ENCODE results near the gene ACP2. TPM values are rescaled to one million over a fixed set of nuclear protein-coding genes. Genes with fewer than 3 reads are reported as not detected.
"Not testable (repeated sequence)": the region's sequence is repeated elsewhere in the genome, so short reads cannot be mapped to it uniquely, and the experiment has no call there.

Gene ACP2
- polyA plus RNA-seq, 5 donors, result 33.8 to 43.1 (median 36.5) TPM

DNA sequence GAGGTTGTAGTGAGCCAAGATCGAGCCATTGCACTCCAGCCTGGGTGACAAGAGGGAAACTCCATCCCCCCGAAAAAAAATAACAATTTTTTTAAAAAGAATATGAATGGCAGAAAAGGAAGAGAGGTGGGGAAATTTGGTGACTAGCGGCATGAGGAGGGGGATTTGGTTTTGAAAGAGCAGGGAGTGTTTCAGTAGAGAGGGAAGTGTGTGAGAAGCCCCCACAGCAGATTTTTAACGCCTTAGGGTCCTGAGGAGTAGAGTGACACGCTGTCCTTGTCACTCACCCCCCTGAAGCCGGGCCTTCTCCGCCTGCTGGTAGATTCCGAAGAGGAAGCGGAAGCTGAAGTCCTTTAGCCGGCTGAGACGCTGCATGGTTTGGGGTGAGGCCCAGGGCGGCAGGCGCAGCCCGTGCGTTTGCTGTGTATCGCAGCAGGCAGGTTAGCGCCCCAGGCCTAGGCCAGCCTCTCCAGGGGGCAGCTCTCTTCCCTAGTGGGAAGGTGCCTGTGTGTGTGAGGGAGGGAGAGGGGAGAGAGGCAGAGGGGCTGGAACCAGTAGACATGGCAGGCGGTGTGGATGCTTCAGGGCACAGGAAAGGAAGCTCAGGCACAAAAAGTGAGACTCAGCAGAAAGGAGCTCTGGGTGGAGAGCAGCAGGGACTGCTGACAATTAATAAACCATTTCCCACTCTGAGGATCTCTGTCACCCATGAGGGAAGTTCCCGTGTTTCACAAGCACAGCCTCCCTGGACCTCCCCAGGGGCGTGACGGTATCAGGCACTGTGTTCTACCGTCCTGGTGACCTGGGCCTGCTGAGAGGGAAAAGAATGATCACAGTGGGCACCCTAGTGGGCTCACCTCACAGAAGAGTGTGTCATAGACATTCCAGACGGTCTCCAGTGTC lies 3.9 kb downstream of the ACP2 start:
- no peak for DNase-seq

- no peak for DNase-seq
Measured at GRCh38 chr11:47243454-47243853, 5.2 kb downstream of the ACP2 start.

DNA sequence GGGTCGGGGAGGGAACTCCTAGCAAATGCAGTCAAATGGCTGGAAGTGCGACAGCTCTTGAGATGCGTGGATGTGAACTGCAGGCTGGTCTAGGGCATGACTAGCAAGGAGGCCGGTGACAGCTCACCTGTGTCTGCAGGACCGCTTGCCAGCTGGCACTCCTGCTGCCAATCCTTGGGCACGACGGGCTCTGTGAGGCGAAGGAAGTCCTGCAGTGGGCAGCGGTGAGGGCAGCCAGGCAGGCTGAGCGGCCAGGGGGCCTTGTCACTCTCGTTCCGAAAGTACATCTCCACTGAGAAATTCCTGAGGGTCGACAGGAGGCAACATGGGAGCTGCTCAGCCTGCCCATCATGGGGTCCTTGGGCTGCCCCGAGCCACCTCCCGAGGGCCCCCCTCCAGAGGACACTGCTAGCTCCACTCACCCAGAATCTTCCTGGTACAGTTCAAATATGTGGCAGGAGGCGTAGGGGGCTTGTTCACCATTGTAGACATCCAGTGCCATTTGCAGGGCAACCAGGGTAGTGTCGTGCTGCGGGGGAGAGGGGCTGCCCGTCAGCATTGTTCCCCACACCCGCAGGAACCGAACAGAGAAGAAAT lies 5.9 kb downstream of the ACP2 start:
- DNase-seq, result no peak

DNA sequence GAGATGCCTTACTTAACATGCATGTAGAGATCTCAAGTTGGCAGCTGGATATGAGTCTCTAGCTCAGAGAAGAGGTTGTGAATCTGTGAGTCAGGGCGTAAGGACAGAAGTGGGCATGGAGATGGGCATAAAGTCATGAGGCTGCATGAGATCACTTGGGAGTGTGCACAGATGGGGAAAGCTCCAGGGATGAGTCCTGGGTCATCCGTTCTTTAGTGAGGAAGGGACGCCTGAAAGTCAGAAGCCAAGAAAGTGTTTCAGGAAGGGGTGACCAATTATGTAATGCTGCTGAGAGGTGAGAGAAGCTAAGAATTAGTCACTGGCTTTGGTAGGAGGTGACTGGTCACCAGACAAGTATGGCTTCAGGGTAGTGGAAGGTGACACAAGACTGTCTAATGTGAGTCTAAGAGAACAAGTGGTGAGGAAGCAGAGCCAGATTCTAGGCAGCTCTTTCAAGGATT lies 6.7 kb downstream of the ACP2 start:
- no peak for DNase-seq

GRCh38 chr11:47239852-47240251 lies 8.8 kb downstream of the ACP2 start:
- DNase-seq, result no peak

- DNase-seq, result no peak
Measured at GRCh38 chr11:47236482-47236881, 12.1 kb downstream of the ACP2 start.

GRCh38 chr11:47235163-47235562 lies 13.5 kb downstream of the ACP2 start:
- DNase-seq, result no peak

- no peak for DNase-seq
Measured at GRCh38 chr11:47234669-47235100, 13.9 kb downstream of the ACP2 start.

DNA sequence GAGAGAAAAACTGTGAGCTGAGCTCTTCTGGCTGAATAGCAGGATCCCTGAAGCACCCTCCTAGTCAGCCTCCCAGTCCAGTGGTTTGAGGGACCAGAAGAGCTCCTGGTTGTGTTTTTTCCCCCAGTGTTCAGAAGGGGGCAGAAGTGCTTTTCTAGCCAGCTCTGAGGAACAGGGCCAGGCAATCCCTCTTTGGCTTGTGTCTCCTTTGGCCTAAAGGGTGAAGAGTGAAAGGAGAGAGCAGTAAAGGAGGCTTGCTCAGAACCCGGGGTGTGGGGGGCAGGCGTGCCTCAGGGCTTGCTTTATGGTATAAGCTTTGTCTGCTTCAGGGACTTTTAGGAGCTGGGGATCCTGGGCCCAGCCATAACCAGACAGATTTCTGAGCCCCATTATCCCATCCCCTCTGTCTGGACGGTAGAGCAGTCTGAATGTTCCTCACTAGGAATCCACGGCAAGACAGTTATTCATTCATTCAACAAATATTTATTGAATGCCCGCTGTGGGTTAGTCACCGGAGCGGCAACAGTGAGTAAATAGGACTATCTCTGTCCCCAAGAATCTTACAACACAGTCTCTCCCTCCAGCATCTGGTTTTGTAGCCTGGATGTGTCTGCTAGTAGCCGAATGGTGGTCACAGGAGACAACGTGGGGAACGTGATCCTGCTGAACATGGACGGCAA lies 14.5 kb downstream of the ACP2 start:
- DNase-seq, result no peak

DNA sequence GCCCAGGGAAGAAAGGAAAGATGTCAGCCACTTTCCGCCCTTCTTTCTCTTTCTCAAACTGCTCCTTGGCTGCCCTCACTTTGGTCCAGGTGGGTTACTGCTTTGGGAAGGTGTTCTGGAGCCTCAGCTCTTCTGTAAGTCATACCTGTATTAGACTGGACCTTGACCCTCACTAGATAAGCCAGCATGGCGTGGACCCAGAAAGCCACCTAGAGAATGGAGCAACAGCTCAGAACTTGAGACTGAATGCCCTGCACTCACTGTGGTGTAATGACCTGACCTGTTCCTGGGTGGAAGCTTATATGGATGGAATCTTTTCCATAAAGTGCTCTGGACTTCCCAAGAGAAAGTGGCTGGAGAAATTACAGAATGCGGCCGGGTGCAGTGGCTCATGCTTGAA lies 15.6 kb downstream of the ACP2 start:
- no peak for DNase-seq

GRCh38 chr11:47229161-47229560 lies 19.5 kb downstream of the ACP2 start:
- DNase-seq, result no peak

- DNase-seq, result no peak
Measured at GRCh38 chr11:47225552-47226400, 22.8 kb downstream of the ACP2 start.

GRCh38 chr11:47222696-47223095 lies 25.9 kb downstream of the ACP2 start:
- DNase-seq, result no peak

DNA sequence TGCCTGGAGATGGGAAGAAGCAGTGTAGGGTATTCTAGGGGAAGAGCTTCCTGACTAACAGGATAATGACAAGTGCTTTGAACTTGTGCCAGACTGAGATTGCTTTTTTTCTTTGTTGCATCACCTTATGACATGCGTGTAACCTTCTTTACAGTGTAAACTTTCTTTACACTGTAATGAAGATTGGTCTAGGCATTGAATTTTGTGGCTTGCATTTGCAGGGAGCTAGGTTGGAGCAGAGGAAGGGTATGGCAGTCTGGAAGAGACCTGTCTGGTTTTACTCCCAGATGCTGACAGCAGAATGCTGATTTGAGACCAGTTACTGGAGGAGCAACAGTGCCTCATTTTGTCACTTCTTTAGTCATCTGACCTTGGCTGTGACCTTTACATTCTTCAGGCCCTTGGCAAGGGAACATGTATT lies 28.2 kb downstream of the ACP2 start:
- DNase-seq, result no peak

GRCh38 chr11:47216121-47216798 lies 32.4 kb downstream of the ACP2 start:
- DNase-seq, result peak; percentile 59 to 62

GRCh38 chr11:47215366-47215910 lies 33.2 kb downstream of the ACP2 start:
- DNase-seq, result no peak

DNA sequence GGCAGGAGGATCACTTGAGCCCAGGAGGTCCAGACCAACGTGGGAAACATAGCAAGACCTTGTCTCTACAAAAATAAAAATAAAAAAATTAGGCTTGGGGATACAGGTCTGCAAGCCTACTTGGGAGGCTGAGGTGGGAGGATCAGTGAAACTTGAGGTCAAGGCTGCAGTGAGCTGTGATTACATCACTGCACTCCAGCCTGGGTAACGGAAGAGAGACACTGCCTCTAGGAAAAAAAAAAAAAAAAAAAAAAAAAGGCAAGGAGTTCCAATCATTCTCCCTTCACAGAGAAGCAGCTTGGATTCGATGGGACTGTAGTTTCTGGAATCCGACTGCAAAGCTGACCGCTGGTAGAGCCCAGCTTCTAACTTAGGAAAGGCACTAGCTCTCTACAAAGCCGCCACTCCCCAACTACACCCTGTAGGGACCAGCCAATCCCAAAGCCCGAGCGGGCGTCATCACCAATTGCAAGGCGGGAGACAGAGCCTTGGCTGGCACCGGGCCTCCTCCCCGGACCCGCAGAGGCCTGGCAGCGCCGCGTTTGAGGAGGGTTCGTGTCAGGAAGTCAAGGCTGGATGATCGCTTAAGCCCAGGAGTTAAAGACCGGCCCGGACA lies 34.6 kb downstream of the ACP2 start:
- peak; percentile 75 to 78 for DNase-seq

- DNase-seq, result no peak
Measured at GRCh38 chr11:47212938-47213337, 35.7 kb downstream of the ACP2 start.

DNA sequence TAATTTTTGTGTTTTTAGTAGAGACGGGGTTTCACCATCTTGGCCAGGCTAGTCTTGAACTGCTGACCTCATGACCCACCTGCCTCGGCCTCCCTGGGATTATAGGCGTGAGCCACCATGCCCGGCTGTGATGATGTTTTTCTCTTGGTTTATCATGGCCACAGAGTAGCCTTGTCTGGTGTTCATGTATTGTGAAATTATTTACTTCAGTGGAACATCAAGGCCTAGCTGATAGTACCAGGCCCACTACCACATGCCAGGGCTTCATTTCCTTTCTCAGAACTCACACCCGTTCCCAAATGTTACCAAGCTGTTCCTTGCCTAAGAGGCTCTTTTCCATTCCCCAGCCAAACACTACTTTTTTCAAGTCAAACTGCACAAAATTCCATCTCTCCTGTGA lies 40.0 kb downstream of the ACP2 start:
- no peak for DNase-seq

GRCh38 chr11:47208008-47208552 lies 40.5 kb downstream of the ACP2 start:
- not testable (repeated sequence) for DNase-seq
